HL-60/S4 (cell line): ENCODE data around the gene SYT9.

Source experiments
- in situ Hi-C: fragments of 300-500 bp; cut with MboI; formaldehyde crosslinking; loops from 2 replicates; pipeline ENCODE4 v1.14.3; 2022; ENCODE audit warnings: low sequenced_read_pairs

Gene SYT9

DNA sequence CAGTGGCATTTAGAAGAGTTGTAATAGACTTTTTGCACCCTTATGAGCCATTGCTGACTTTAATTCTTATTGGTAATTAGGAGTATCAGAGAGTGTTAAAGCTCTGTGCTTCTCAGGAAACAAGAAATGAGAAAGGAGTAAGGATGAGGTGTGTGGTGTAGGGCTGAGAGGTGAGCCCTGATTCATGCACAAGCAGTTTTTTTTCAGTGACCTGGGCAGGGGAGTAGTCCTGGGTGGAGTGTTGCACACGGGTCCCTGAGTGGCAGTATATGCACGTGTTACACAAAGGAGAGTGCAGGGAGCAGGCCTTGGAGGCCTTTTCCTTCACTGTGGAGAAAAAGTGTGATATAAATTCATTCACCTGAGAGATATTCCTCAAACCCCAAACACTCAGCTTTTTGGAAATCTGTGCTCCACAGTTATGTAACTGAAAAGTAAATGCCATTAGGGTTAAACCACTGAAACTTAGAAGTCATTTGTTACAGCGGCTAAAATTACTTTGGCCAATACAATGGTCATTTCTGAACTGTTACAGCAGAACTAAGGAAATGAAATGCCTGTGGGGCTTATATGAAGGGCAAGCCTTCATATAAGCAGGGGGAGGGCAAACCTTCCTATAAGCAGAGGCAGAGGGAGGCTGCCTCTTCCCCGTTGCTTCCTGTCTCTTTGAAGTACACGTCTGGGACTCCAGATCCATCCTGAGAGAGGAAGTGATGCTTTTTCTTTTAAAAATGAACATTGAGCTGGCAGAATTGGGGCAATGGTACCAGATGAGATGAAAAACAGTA is 171.0 kb downstream of the SYT9 start:
- in situ Hi-C loops = no loop called here

DNA sequence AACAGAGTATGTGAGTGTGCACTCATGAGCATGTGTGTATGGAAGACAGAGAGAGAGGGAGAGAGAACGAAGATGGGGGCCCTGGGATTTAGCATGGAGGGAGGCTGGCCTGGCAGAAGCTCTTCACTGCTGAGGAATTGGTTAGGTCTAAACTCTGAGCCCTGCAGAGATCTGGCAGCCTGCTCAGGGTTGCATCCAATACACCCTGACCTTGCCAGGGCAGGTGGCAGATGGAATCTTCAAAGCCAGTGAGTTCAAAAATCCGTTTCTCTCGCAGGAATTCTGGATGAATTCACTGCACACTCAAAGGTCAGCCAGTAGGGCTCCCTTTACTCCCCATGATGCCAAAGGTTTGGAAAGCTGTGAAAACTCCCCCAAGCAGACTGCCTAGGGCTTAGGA is 172.2 kb downstream of the SYT9 start:
- in situ Hi-C loops = no loop called here

DNA sequence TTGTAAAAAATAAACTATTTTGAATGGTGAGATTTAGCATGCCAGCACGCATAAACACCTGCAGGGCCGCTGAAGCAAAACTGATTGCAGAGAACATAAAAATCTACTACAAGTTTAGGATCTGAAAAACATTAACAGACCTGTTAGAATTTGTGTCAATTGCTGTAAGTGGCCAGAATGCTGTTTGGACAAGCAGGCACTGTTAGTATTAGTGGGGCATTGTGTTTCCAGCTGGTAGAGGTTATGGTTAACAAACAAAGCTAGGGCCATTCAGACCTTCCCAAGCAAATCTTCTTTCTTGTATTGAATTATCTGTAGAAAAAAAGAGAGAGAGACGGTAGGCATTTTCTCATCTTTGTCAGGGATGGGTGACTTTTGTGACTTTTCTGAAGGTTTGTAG is 176.0 kb downstream of the SYT9 start:
- in situ Hi-C loops = no loop called here

DNA sequence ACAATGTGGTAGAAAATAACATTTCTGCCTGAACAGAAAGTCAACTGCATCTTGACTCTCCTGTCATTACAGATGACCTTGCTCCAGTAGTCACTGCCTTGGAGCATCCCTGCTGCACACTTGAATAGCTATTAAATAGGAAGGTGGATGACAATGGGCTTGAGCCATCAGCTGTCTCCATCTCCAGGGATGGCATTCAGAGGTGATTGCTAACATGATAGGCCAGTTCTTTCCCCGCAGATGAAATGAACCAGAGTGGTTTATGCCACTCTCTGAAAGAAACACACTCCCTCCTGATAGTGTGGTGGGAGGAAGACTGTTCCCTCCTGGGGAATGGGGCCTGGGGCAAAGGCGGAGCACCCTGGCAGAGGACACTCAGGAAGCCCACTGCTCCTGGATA is 176.5 kb downstream of the SYT9 start:
- in situ Hi-C loops = no loop called here

DNA sequence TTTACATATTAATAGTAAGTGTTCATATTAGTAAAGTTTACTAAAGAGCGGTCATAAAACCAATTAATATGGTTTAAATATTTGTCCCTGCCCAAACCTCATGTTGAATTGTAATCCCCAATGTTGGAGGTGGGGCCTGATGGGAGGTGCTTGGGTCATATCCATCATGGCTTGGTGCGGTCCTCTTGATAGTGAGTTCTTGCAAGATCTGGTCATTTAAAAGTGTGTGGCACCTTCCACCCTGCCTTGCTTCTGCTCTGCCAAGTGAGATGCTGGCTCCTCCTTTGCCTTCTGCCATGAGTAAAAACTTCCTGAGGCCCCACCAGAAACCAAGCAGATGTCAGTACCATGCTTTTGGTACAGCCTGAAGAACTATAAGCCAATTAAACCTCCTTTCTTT is 178.8 kb downstream of the SYT9 start:
- in situ Hi-C loops = no loop called here

DNA sequence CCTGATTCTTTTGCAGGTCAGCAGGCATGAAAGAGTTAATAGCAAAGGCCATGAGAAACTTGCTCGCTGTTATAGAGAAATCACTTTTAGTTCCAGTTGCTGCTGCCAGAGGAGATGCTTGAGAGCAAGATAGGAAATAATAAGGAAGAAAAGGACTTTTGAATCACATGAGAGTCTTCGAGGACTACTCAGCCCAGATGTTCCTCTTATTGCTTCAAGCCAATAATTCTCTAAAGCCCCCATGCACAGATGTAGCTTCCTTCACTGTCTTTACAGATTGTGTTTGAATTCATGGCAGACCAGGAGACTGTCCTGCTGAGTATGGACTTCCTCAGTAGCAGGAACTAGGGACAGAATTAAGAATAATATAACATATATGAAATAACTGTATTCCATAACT is 183.5 kb downstream of the SYT9 start:
- in situ Hi-C loops = no loop called here

DNA sequence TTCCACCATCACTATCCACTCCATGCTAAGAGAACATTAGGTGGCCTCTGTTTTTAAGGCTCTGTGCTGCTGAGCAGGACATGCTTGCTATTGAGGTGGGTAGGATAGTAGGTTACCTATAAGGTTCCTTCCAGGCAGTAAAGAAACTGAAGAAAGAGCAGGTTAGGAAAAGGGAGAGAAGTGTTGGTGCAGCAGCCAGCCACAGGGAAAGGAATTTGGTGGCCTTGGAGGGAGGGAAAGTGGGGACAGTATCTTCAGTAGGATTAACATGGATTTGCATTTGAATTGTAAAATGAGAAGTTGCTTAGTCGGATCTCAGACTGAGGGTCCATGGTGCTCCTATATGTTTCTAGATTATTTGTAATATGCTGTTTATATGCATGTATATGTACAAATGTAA is 184.4 kb downstream of the SYT9 start:
- in situ Hi-C loops = no loop called here

DNA sequence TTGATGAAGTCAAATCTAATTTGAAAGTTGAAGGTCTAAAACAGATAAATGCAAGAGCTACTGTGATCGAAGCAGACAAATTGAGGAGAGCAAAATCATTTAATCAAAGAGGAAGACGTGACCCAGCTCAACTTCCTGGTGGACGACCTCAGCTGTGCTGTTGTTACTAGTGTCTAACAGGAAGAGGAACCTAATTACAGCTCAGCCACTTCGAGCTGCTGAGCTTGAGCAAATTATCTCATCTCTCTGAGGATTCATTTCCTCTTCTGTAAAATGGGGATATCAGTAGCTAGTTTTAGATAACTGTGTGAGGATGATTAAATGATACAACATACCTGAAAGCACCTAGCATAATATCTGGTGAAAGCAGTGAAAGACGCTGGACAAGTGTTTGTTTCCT is 185.0 kb downstream of the SYT9 start:
- in situ Hi-C loops = no loop called here

DNA sequence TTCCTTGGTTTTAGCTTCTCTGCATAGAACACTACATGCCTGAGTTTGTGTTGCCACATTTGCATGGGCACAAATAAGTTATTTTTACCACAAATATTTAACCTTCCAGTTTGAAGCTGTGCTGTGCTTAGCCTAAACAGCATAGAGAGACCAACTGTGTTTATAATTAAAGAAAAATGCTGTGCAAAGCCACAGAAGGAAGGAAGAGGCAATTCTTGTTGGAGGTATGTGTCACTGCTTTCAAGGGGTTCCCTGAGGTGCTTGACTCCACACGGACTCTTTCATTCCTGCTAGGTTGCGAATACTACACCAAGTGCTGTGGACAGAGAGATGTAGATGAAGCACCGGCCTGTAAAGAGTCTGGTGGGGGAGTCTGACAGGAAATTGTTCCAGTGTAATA is 186.0 kb downstream of the SYT9 start:
- in situ Hi-C loops = no loop called here

DNA sequence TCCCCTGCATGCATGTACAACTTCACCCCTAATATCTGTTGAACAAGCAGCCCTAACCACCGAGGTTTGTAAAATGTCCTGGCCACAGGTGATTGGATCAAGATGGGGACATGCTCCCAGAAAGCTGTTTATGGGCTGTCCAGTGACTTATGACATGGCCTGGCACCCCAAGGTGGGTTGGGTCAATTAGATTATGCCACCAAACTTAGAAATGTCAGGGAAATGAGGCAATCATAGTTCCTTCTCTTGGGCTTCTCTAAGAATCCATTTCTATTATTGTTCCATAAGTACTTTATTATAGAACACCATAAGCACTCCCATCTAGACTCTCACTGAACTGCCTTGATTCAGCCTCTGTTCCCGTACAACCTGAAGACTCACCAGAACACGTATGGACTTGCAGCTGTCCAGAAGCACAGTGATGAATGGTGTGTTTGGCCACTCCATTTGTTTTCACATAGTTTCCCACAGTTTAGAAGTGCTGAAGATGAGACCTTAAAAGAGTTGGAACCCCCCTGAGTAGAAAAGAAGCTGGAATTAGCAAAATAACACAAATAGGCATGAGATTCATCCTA is 188.1 kb downstream of the SYT9 start:
- in situ Hi-C loops = no loop called here

DNA sequence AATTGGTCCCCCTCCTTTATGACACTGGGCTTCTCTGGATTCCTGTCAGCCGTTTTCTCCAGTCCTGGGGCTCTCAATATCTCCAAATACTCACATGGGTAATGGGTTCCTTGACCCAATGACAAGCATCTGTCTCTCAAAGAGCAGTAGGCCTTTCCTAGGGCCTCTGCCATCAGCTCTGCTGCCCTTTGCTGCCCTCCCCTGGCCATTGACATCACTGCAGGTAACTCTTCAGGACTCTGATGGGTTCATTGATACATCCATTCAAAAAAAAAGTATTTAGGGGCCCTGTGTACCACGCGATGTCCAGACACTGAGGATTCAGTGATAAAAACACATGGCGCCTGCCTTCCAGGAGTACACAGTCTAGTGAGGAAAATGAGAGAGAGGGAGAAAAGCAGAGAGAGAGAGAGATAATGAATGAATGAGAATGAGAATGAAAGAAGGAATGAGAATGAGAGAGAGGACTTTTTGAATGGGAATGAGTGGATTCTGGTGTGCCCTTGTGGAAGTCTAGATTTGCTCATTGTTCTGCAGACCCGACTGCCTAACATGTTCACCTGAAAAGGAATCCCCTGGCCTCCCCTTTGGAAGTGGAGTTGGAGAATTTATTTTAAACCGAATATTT is 191.0 kb downstream of the SYT9 start:
- in situ Hi-C loops = no loop called here

DNA sequence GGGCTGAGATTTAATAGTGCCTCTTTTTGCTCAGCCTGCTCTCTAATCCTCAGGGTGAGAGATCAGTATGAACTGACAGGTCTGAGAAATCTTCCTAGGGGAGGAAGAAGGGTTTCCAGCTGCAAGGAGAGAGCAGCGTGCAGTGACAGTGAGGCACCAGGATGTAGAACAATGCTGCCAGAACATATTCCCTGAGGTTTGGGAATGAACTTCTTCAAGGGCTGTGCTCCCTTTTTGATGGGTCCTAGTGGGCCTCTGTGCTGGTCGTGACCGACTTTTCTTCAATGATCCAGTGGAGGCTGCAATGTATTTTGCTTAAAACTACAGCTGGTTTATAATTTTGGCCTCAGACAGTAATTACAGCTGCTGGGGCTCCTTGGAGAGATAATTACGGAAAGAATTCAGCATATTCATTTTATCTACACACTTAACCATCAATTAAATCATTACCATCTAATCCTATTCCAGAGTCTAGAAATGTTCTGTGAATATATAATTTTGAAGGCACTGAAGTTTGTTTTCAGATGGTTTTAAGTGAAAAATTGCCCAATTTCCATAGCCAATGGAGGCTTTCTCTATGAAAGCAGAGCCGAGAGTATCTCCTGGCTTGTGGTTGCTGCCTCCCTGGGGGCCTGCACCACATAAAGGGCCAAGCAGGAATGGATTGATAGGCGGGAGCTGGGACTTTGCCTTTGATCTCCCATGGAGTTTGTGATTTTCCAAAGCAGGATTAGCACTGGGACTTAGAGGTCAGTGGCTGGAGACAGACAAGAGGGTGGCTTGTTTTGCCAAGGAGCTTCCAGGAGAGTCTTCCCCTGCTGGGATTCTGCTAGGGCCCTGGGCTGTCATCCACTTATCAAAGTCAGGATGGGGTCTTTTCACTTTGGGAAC is 192.6 kb downstream of the SYT9 start:
- in situ Hi-C loops = no loop called here

DNA sequence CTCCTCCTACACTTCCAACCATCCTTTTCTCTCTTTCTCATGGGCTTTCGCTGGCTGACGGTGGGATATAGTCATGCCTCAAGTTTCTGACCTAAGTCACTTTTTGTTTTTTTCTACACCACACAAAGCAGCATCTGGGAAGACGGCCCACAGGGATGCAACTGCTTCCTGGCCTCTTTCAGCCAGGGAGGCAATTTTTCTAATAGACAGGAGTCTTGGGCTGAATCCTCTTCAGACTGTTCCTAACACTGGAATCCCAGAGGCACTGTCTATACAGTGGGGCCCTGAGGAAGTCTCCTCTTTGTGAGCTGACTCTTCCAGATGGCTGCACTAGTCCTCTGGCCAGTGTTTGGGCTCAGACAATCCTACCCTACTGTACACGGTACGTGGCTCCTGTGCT is 193.9 kb downstream of the SYT9 start:
- in situ Hi-C loops = no loop called here

DNA sequence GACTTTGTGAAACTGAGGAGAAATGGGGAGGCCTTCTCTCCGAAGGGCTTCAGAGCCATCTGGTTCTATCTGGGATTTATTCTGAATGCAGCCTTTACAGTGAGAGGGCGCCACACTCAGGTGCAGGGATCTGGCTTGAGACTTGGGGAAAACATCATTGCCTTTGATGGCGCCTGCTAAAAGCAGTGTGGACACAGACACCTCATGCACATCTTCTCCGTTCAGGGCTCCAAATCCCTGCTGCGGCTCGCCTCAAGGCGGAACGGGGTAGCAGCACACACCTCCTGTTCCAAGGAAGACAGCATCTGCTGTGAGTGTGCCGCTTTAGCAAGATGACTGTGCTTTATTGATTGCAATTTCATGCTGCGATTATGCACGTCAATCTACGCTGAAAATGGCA is 196.5 kb downstream of the SYT9 start:
- in situ Hi-C loops = no loop called here

DNA sequence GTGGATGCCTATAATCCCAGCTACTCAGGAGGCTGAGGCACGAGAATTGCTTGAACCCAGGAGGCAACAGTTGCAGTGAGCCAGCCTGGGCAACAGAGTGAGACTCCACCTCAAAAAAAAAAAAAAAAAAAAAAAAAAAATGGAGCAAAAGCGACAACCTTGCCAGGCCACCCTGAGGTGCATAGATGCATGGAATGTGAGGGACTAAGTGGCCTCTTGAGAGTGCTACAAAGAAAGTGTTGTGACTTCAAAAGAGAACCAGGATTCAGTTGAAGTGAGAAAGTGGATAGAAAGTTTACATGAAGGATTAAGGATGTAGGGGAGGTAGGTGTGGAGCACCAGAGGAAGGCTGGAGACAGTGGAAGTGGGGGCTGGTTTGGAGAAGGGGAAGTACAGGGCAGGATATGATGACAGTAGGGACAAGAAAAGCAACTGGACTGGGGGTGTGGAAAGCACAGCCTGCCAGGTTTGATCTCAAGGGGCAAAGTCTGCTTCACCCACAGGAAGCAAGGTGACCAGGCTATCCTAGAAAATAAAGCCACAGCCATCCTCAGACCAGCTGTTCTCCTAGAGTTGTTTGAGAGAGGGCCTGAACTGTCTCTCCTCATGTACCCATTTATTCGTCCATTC is 197.6 kb downstream of the SYT9 start:
- in situ Hi-C loops = no loop called here

DNA sequence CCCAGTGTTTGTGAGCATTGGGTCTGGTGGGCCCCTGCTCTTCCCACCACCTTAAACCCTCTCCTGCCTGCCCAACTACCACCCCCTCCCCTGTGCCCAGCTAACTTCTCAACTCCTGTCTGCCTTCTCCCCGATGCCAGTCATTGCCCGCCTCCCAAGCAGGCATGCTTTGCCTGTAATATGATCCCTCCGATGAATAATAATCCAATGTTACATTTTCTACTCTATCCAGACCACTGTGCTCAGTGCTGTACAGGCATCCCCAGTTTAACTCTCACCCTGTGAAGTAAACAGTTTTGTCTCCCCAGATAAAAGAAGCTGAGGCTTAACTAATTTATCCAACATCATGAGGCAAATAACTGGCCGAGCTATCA is 198.1 kb downstream of the SYT9 start:
- in situ Hi-C loops = no loop called here

DNA sequence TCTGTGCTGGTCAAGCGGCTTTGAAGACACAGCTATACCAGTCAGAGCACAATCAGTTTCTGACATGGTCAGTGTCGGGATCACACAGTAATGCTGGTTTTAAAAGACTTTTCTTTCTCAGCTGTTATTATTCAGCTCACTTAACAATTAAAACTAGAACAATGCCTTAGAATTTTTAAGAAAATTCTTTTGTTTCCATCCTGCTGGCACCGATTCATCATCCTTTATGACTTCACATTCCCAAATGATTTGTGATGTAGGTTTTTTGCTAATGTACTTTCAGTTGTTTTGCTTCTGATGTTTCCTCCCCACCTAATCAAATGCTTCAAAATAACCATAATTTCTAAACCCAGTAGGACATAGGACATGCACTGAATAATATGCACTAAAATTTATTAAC is 199.1 kb downstream of the SYT9 start:
- in situ Hi-C loops = no loop called here

DNA sequence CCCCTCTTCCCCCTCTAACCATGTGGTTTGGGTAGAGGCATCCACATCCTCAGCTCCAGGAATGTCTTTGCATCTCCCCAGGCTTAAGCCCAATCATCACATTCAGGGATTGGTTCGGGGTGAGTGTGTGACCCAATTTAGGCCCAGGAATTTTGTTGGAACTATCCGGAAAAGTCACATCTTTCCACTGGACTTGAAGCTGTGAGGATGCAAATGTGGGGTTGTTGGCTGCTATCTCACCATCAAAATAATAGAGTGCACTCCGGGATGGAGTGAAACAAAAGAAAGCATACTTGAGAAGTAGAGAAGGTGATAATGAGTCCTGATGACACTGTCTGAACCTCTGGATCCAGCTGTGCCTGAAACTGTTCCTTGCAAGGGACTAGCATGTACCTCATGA is 199.8 kb downstream of the SYT9 start:
- in situ Hi-C loops = no loop called here

DNA sequence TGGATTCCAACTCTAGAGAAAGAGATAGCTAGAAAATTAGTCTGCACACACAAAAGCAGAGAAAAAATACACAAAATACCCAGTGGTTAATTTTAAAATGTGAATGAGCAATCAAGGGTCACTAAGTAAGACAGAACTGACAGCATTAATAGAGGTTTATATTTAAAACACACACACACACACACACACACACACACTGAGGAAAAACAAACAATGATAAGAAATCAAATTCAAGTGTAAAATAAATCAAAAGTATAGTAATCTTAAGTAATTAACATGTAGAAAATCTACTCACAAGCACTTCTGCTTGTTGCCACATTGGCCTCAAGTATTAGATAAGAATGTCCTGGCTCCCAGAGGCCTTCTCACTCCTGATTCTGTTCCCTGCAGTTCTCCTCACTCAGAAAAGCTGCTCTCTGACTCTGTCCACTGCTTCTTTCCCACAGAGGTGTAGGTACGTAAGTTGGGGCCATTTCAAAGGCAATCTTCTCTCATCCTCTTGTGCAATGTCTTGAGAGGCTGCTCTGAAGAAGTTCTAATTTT is 200.3 kb downstream of the SYT9 start:
- in situ Hi-C loops = no loop called here

DNA sequence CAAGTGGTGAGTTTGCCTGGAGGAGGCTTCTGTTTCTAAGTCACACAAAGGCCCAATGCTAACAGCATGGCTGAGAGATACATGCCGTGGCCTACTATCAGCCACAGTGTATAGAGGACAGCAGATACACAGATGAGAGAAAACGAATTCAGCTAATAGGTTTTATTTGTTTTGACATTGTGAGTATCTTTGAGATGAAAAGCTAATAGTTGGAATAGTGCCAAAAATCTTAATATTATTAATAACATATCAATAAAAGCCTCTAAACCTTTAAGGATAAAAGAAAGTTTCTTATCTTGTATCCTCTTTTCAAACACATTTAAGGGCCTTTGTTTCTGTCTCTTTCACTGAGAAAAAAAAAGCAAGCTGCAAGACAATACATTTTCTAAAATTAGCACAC is 203.2 kb downstream of the SYT9 start:
- in situ Hi-C loops = no loop called here

DNA sequence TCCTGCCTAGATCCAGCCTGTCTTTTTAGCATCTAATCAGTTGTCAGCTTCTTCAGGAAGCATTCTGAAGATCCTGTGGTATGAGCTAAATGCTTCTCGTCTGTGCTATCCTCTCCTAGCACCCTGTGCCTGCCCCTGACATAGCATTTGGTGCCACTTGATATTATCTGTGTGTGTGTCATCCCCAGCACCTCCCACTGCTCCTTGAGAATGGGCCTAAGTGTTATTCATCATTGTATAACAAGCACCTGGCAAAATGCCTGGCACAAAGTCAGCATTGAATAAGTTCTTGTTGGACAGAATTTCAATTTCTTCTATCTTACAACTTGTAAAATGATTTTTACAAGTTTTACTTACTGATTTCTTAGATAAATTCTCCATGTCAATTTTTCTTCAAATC is 205.5 kb downstream of the SYT9 start:
- in situ Hi-C loops = no loop called here
